GM21619 (cell line): ENCODE results near the gene PITPNM3.

Experiments
- ATAC-seq: cut with Tn5 transposase; IDR thresholded peaks from one replicate; pipeline ENCODE4 v1.9.1; 2021; ENCODE audit not compliant: unreplicated experiment

The PITPNM3 gene

GRCh38 chr17:6422654-6423241 is 133.6 kb downstream of the PITPNM3 start:
- ATAC-seq: no peak

- ATAC-seq: no peak
Observed at GRCh38 chr17:6421700-6422604, 134.4 kb downstream of the PITPNM3 start.

GRCh38 chr17:6420173-6420641 is 136.1 kb downstream of the PITPNM3 start:
- no peak for ATAC-seq

GRCh38 chr17:6415616-6416015 is 140.7 kb downstream of the PITPNM3 start:
- no peak for ATAC-seq

GRCh38 chr17:6413065-6413464 is 143.3 kb downstream of the PITPNM3 start:
- no peak for ATAC-seq

- ATAC-seq: no peak
Observed at GRCh38 chr17:6408735-6409134, 147.6 kb downstream of the PITPNM3 start.

- no peak for ATAC-seq
Observed at GRCh38 chr17:6408276-6408675, 148.1 kb downstream of the PITPNM3 start.

GRCh38 chr17:6402258-6402657 is 154.1 kb downstream of the PITPNM3 start:
- no peak for ATAC-seq
